GDM1 (cell line): ENCODE measurements around the gene CDC7.
"Not testable (repeated sequence)": the region's sequence is repeated elsewhere in the genome, so short reads cannot be mapped to it uniquely, and the experiment has no call there.

Source experiments
- DNase-seq: peaks from one replicate; lab custom pipeline; 2025; lab: John Stamatoyannopoulos, UW

CDC7 gene

GRCh38 chr1:91511386-91511785 lies 10.7 kb downstream of the CDC7 start:
- DNase-seq, result peak; percentile 5

GRCh38 chr1:91513160-91513559 lies 12.5 kb downstream of the CDC7 start:
- no peak for DNase-seq

- no peak for DNase-seq
Observed at GRCh38 chr1:91513706-91514105, 13.1 kb downstream of the CDC7 start.

GRCh38 chr1:91515994-91516393 lies 15.3 kb downstream of the CDC7 start:
- DNase-seq, result no peak

- DNase-seq, result not testable (repeated sequence)
Observed at GRCh38 chr1:91516605-91517004, 16.0 kb downstream of the CDC7 start.

GRCh38 chr1:91519167-91519566 lies 18.5 kb downstream of the CDC7 start:
- DNase-seq, result not testable (repeated sequence)

- no peak for DNase-seq
Observed at GRCh38 chr1:91520942-91521507, 20.4 kb downstream of the CDC7 start.

GRCh38 chr1:91523482-91523881 lies 22.8 kb downstream of the CDC7 start:
- no peak for DNase-seq

GRCh38 chr1:91526496-91526895 lies 25.8 kb downstream of the CDC7 start:
- DNase-seq, result no peak

GRCh38 chr1:91527266-91527765 lies 26.7 kb downstream of the CDC7 start:
- no peak for DNase-seq

- no peak for DNase-seq
Observed at GRCh38 chr1:91527781-91528180, 27.1 kb downstream of the CDC7 start.

GRCh38 chr1:91529856-91530255 lies 29.2 kb downstream of the CDC7 start:
- DNase-seq, result peak; percentile 19

GRCh38 chr1:91533361-91534024 lies 32.8 kb downstream of the CDC7 start:
- no peak for DNase-seq

GRCh38 chr1:91535441-91535840 lies 34.8 kb downstream of the CDC7 start:
- DNase-seq, result no peak

- no peak for DNase-seq
Observed at GRCh38 chr1:91537281-91537986, 36.8 kb downstream of the CDC7 start.

- no peak for DNase-seq
Observed at GRCh38 chr1:91537987-91538304, 37.3 kb downstream of the CDC7 start.

GRCh38 chr1:91540910-91541309 lies 40.3 kb downstream of the CDC7 start:
- DNase-seq, result no peak

GRCh38 chr1:91541918-91542533 lies 41.4 kb downstream of the CDC7 start:
- DNase-seq, result no peak

- DNase-seq, result no peak
Observed at GRCh38 chr1:91545506-91546300, 45.1 kb downstream of the CDC7 start.

GRCh38 chr1:91546301-91546581 lies 45.6 kb downstream of the CDC7 start:
- no peak for DNase-seq

GRCh38 chr1:91546876-91547275 lies 46.2 kb downstream of the CDC7 start:
- DNase-seq, result no peak

GRCh38 chr1:91548376-91549040 lies 47.9 kb downstream of the CDC7 start:
- no peak for DNase-seq
